ENCODE measurements around the gene SRRM1.

DNA sequence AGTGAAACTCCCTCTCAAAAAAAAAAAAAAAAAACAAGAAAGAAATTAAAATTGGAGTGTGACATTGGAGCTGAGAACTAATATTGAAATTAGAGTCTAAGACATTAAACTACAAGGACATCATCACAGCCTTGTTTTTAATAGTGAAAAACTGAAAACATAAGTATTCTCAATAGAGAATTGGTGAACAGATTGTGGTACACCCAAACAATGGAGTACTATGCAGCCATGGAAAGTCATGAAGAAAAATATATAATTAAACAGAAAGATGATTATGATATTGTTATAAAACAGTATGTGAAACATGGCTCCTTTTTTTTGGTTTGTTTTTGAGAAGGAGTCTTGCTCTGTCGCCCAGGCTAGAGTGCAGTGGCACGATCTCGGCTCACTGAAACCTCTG is 43.8 kb upstream of the SRRM1 start:
- TF ChIP-seq EP300 (IDR thresholded peaks at IDR 0.05), result no peak
- TF ChIP-seq, protein P1, sequence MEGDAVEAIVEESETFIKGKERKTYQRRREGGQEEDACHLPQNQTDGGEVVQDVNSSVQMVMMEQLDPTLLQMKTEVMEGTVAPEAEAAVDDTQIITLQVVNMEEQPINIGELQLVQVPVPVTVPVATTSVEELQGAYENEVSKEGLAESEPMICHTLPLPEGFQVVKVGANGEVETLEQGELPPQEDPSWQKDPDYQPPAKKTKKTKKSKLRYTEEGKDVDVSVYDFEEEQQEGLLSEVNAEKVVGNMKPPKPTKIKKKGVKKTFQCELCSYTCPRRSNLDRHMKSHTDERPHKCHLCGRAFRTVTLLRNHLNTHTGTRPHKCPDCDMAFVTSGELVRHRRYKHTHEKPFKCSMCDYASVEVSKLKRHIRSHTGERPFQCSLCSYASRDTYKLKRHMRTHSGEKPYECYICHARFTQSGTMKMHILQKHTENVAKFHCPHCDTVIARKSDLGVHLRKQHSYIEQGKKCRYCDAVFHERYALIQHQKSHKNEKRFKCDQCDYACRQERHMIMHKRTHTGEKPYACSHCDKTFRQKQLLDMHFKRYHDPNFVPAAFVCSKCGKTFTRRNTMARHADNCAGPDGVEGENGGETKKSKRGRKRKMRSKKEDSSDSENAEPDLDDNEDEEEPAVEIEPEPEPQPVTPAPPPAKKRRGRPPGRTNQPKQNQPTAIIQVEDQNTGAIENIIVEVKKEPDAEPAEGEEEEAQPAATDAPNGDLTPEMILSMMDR (IDR thresholded peaks at IDR 0.05), result no peak
- TF ChIP-seq POLR2A (IDR thresholded peaks at IDR 0.05), result no peak
- TF ChIP-seq POLR2AphosphoS5 (IDR thresholded peaks at IDR 0.05), result no peak

All from sigmoid colon (tissue), 4 donors.